Endodermal cell (in vitro differentiated cells): ENCODE data around the gene GRB10. TPM values are rescaled to one million over a fixed set of nuclear protein-coding genes. Genes with fewer than 3 reads are reported as not detected.

ENCODE experiments used
- DNase-seq: peaks from one replicate; pipeline ENCODE4 v3.0.0-alpha.2; 2017
- H3K27ac ChIP-seq: 2 replicates; pipeline ENCODE4 v1.5.1; 2013; ENCODE audit warnings: mild to moderate bottlenecking, low read depth, low read length, moderate library complexity
- H3K27me3 ChIP-seq: 2 replicates; pipeline ENCODE4 v1.6.1; 2013; ENCODE audit warnings: mild to moderate bottlenecking, low read length, moderate library complexity; ENCODE audit not compliant: insufficient read depth, control insufficient read depth, poor library complexity, severe bottlenecking
- H3K36me3 ChIP-seq: 2 replicates; pipeline ENCODE4 v1.7.0; 2013; ENCODE audit warnings: mild to moderate bottlenecking, low read length, moderate library complexity; ENCODE audit not compliant: control insufficient read depth, insufficient read depth
- H3K4me1 ChIP-seq: one replicate; pipeline ENCODE4 v1.7.0; 2013; ENCODE audit warnings: low read length; ENCODE audit not compliant: control insufficient read depth, insufficient read depth
- H3K4me3 ChIP-seq: 2 replicates; pipeline ENCODE4 v1.5.1; 2013; ENCODE audit warnings: mild to moderate bottlenecking, low read length, moderate library complexity
- H3K9ac ChIP-seq: 2 replicates; pipeline ENCODE4 v1.6.1; 2013; ENCODE audit warnings: mild to moderate bottlenecking, low read length, moderate library complexity; ENCODE audit not compliant: poor library complexity, severe bottlenecking; ENCODE audit errors: extremely low read depth
- H3K9me3 ChIP-seq: 2 replicates; pipeline ENCODE4 v1.6.1; 2013; ENCODE audit warnings: mild to moderate bottlenecking, low read length, moderate library complexity; ENCODE audit not compliant: control insufficient read depth
- H3K27ac Mint-ChIP-seq: 2 replicates; pipeline ENCODE4 v1.8.0; 2020; ENCODE audit warnings: mixed read lengths
- H3K27me3 Mint-ChIP-seq: 2 replicates; pipeline ENCODE4 v1.8.0; 2021; ENCODE audit warnings: mild to moderate bottlenecking, mixed read lengths; ENCODE audit not compliant: insufficient read depth
- H3K36me3 Mint-ChIP-seq: 2 replicates; pipeline ENCODE4 v1.8.0; 2020; ENCODE audit warnings: low read depth, mixed read lengths
- H3K4me1 Mint-ChIP-seq: 2 replicates; pipeline ENCODE4 v1.8.0; 2020; ENCODE audit warnings: mixed read lengths
- H3K4me3 Mint-ChIP-seq: 2 replicates; pipeline ENCODE4 v1.8.0; 2020; ENCODE audit warnings: mild to moderate bottlenecking, moderate library complexity, mixed read lengths
- H3K9me3 Mint-ChIP-seq: 2 replicates; pipeline ENCODE4 v1.8.0; 2020; ENCODE audit warnings: mild to moderate bottlenecking, mixed read lengths
- WGBS, 2 experiments: methylation state at CpG; one replicate each; pipeline versions ENCODE4 v1.1.5 to v1.1.7; 2013; ENCODE audit warnings: missing lambda C conversion rate in 2 of 2, mixed read lengths in 1 of 2; ENCODE audit not compliant: insufficient coverage in 1 of 2, insufficient read length in 1 of 2; 5-methylcytosine and 5-hydroxymethylcytosine counted together
- total RNA-seq, 2 donors: library from RNA; stranded (reverse); fragmentation: NEBNext Ultra II Directional in 1 of 2; extraction: Animal tissue kit (Norgen Biotek cat#: 25700) in 1 of 2; gene quantifications; 2 replicates in 1 of 2; 3 replicates in 1 of 2; pipeline ENCODE4 v1.2.1, GENCODE V29; 2021
- TF ChIP-seq, protein P1 (sequence below): fragments of 200-600 bp; sonication (generic); conservative IDR thresholded peaks from 2 replicates; pipeline ENCODE4 v1.5.0; 2021; ENCODE audit warnings: antibody characterized with exemption, mild to moderate bottlenecking

The GRB10 gene
- total RNA-seq, 2 donors from 2014 or later = 71.9 to 97.5 TPM

DNA sequence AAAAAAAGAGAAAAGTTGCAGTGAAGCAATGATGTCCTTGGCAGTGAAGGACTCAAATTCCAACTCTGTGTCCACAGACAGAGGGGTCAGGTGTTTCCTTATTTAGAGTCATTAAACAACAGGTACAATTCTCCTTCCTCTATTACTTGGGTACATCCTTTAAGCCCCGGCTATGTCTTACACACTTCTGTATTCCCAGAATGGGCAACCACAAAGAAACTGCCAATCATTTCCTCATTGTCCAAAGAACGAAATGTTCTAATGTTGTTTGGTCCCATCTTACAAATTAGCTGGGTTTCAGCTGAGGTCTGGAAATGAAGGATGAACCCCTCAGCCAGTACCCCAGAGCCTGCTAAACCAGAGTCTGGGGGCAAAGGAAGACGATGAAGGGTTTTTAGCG is 59.5 kb downstream of the GRB10 start:
- H3K4me3 Mint-ChIP-seq = no peak overlapping the region
- no peaks in the 10 kb centered on the region for H3K27me3 Mint-ChIP-seq
- no peak overlapping the region for H3K27ac ChIP-seq
- no peaks in the 10 kb centered on the region for H3K27me3 ChIP-seq
- peaks cover 20% of the 10 kb centered on the region for H3K4me1 Mint-ChIP-seq
- TF ChIP-seq, protein P1, sequence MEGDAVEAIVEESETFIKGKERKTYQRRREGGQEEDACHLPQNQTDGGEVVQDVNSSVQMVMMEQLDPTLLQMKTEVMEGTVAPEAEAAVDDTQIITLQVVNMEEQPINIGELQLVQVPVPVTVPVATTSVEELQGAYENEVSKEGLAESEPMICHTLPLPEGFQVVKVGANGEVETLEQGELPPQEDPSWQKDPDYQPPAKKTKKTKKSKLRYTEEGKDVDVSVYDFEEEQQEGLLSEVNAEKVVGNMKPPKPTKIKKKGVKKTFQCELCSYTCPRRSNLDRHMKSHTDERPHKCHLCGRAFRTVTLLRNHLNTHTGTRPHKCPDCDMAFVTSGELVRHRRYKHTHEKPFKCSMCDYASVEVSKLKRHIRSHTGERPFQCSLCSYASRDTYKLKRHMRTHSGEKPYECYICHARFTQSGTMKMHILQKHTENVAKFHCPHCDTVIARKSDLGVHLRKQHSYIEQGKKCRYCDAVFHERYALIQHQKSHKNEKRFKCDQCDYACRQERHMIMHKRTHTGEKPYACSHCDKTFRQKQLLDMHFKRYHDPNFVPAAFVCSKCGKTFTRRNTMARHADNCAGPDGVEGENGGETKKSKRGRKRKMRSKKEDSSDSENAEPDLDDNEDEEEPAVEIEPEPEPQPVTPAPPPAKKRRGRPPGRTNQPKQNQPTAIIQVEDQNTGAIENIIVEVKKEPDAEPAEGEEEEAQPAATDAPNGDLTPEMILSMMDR = no peak
- no peak for DNase-seq
- H3K4me3 ChIP-seq = no peak overlapping the region
- peaks cover 7% of the 10 kb centered on the region for H3K4me1 ChIP-seq
- peaks cover 21% of the 10 kb centered on the region for H3K36me3 Mint-ChIP-seq
- H3K36me3 ChIP-seq = peaks cover 53% of the 10 kb centered on the region
- 95 to 96% methylated on average over 3 to 4 of the region's 4 CpGs for WGBS, 2 experiments
- no peaks in the 10 kb centered on the region for H3K9me3 Mint-ChIP-seq
- no peak overlapping the region for H3K9ac ChIP-seq
- no peaks in the 10 kb centered on the region for H3K9me3 ChIP-seq
- H3K27ac Mint-ChIP-seq = no peak overlapping the region

DNA sequence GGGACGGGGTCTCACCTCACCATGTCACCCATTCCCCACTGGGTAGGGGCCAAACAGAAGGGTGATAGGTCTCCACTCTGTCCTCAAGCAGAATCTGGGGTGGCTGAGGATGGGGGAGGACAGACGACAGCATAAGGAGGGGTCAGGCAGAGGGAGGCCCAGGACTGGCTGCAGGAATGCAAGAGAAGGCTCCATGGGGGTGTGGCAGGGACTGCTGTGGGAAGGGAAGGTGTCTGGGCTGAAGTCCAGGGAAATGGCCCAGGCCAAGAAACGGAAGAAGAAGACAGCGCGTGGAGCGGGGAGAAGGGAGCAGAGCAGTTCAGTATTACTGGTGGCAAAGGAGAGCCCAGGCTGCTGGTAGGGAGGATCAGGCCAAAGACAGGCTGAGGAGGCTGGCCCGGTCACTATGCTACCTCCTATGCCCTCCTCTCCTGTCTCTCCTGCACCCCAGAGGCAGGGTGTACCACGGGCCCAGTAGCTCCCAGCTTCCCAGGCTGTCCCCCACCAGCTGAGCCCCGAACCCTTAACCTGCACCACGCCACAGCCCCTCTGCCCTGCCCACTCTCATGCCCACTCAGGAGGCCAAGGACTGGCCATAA is 60.9 kb downstream of the GRB10 start:
- no peak overlapping the region for H3K4me3 Mint-ChIP-seq
- no peaks in the 10 kb centered on the region for H3K27me3 Mint-ChIP-seq
- no peaks in the 10 kb centered on the region for H3K9me3 Mint-ChIP-seq
- H3K36me3 Mint-ChIP-seq = peaks cover 21% of the 10 kb centered on the region
- DNase-seq = no peak
- H3K4me1 ChIP-seq = peaks cover 7% of the 10 kb centered on the region
- TF ChIP-seq, protein P1 = no peak
- no peak overlapping the region for H3K27ac ChIP-seq
- H3K4me3 ChIP-seq = no peak overlapping the region
- no peaks in the 10 kb centered on the region for H3K9me3 ChIP-seq
- 95 to 100% methylated on average over 1 to 10 of the region's 10 CpGs for WGBS, 2 experiments
- no peak overlapping the region for H3K9ac ChIP-seq
- peaks cover 20% of the 10 kb centered on the region for H3K4me1 Mint-ChIP-seq
- peaks cover 42% of the 10 kb centered on the region for H3K36me3 ChIP-seq
- H3K27me3 ChIP-seq = no peaks in the 10 kb centered on the region
- peak overlapping the region; percentile 24 for H3K27ac Mint-ChIP-seq

DNA sequence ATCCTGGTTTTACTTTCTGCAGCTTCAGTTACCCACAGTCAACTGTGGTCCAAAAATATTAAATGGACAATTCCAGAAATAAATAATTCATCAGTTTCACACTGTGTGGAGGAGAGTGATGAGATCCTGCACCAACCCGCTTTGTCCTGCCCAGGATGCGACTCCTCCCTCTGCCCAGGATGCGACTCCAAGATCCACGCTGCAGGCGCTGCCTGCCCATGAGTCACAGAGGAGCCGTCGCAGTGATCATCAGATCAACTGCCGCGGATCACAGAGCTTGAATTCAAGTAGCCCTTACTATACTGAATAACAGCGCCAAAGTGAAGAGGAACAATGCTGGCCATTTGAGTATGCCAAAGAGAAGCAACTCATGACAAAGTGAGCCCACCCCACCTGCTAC is 61.5 kb downstream of the GRB10 start:
- no peaks in the 10 kb centered on the region for H3K9me3 ChIP-seq
- H3K9ac ChIP-seq = no peak overlapping the region
- peaks cover 7% of the 10 kb centered on the region for H3K4me1 ChIP-seq
- H3K4me1 Mint-ChIP-seq = peaks cover 20% of the 10 kb centered on the region
- no peak overlapping the region for H3K4me3 ChIP-seq
- no peak for DNase-seq
- H3K36me3 ChIP-seq = peaks cover 37% of the 10 kb centered on the region
- TF ChIP-seq, protein P1 = no peak
- H3K27ac ChIP-seq = no peak overlapping the region
- H3K27me3 ChIP-seq = no peaks in the 10 kb centered on the region
- peaks cover 21% of the 10 kb centered on the region for H3K36me3 Mint-ChIP-seq
- no peaks in the 10 kb centered on the region for H3K27me3 Mint-ChIP-seq
- WGBS, 2 experiments = 92 to 96% methylated on average over 9 to 10 of the region's 10 CpGs
- no peak overlapping the region for H3K4me3 Mint-ChIP-seq
- no peak overlapping the region for H3K27ac Mint-ChIP-seq
- H3K9me3 Mint-ChIP-seq = no peaks in the 10 kb centered on the region
